Colonic mucosa (tissue), 4 donors: ENCODE results near the gene PTGES2. TPM values are rescaled to one million over a fixed set of nuclear protein-coding genes. Genes with fewer than 3 reads are reported as not detected.

Experiments
- DNase-seq: peaks from one replicate; pipeline ENCODE4 v3.0.0-alpha.2; 2020
- H3K27ac ChIP-seq: fragments of 200-600 bp; one replicate; pipeline ENCODE4 v1.8.0; 2021
- H3K27me3 ChIP-seq: fragments of 200-600 bp; one replicate; pipeline ENCODE4 v1.8.0; 2021
- H3K36me3 ChIP-seq: fragments of 200-600 bp; one replicate; pipeline ENCODE4 v1.8.0; 2021
- H3K4me1 ChIP-seq: fragments of 200-600 bp; one replicate; pipeline ENCODE4 v1.8.0; 2021; ENCODE audit warnings: mild to moderate bottlenecking
- H3K4me3 ChIP-seq: fragments of 200-600 bp; one replicate; pipeline ENCODE4 v1.8.0; 2021
- H3K9ac ChIP-seq, 2 donors: one replicate each; pipeline ENCODE4 v1.7.0; 2013; ENCODE audit warnings: control low read depth in 2 of 2, low read depth in 2 of 2, low read length in 2 of 2
- H3K9me3 ChIP-seq: fragments of 200-600 bp; one replicate; pipeline ENCODE4 v1.8.0; 2021
- CTCF ChIP-seq: fragments of 200-600 bp; IDR thresholded peaks from one replicate; pipeline ENCODE4 v1.8.0; 2022; ENCODE audit warnings: antibody characterized with exemption, mild to moderate bottlenecking
- intact Hi-C: fragments of 100-400 bp; cut with DNase I; formaldehyde crosslinking; loops from one replicate; pipeline ENCODE4 v1.14.1; 2022
- total RNA-seq, 2 donors: library from RNA; stranded (reverse); fragmentation: NEBNext Ultra II Directional in 1 of 2; extraction: Animal tissue kit (Norgen Biotek cat#: 25700) in 1 of 2; gene quantifications; one replicate each; pipeline ENCODE4 v1.2.1, GENCODE V29; 2021
- donor health status: healthy.
- donor health status: DM: no; HTN: no; CAD: no.
- donor health status: DM: no; HTN: no; CAD: no.

Gene PTGES2
- total RNA-seq, 2 donors from 2014 or later, result 93.7 to 142 TPM

- peak; percentile 83 for DNase-seq
- Histone ChIP-seq H3K36me3 (no peaks in the 10 kb centered on the region), H3K27me3 (no peaks in the 10 kb centered on the region), H3K9ac (peak within 1 kb of the TSS; percentile 73 to 83), H3K4me3 (peak within 1 kb of the TSS; percentile 14), H3K4me1 (peaks cover 4% of the 10 kb centered on the region), H3K9me3 (no peaks in the 10 kb centered on the region), H3K27ac (peak within 1 kb of the TSS; percentile 95)
- intact Hi-C loops, result no loop called here
- no peak for TF ChIP-seq CTCF
These were observed 21.6 kb upstream of the PTGES2 start, which contains the start of gene LCN2 for GRCh38 chr9:128149001-128149701. TSS of gene LCN2 (plus strand) at chr9:128149453. CDS start at chr9:128149526, 73 bp downstream.

DNA sequence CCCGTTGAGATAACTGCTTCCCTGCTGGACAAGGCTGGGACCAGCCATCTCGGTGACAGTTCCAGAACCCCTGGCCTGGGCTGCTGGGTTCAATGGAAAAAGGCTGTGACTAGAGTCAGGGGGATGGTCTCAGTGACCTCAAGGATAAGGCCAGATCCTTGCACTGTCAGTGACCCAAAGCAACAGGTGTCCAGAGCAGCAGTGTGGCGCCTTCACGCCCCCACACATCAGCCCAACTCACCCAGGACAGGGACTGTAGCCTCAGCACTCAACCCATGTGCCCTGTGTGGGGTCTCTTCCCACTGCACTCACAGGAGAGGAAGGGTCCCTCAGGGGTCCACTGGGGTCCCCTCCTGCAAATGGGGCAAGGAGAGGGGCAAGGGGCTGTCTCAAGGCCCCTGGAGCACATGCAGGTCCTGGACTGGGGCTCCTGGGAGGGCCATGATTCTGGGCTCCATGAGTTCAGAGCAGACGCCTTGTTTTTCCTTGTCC is 21.0 kb upstream of the PTGES2 start:
- DNase-seq, result no peak
- H3K27ac ChIP-seq, result peak overlapping the region; percentile 95
- intact Hi-C loops, result no loop called here
- H3K9ac ChIP-seq, result peak overlapping the region; percentile 73 to 83
- TF ChIP-seq CTCF, result no peak
- no peaks in the 10 kb centered on the region for H3K36me3 ChIP-seq
- H3K9me3 ChIP-seq, result no peaks in the 10 kb centered on the region
- H3K4me3 ChIP-seq, result no peak overlapping the region
- peaks cover 9% of the 10 kb centered on the region for H3K4me1 ChIP-seq
- no peaks in the 10 kb centered on the region for H3K27me3 ChIP-seq

GRCh38 chr9:128146591-128147120 is 19.1 kb upstream of the PTGES2 start:
- Histone ChIP-seq H3K27me3 (no peaks in the 10 kb centered on the region), H3K4me3 (no peak overlapping the region), H3K27ac (no peak overlapping the region), H3K9ac (no peak overlapping the region), H3K36me3 (no peaks in the 10 kb centered on the region), H3K4me1 (peaks cover 9% of the 10 kb centered on the region), H3K9me3 (no peaks in the 10 kb centered on the region)
- intact Hi-C loops, result no loop called here
- no peak for TF ChIP-seq CTCF
- no peak for DNase-seq

GRCh38 chr9:128145951-128146351 is 18.4 kb upstream of the PTGES2 start:
- no peaks in the 10 kb centered on the region for H3K27me3 ChIP-seq
- no peak overlapping the region for H3K9ac ChIP-seq
- no peaks in the 10 kb centered on the region for H3K9me3 ChIP-seq
- no peak overlapping the region for H3K4me3 ChIP-seq
- TF ChIP-seq CTCF, result no peak
- intact Hi-C loops, result no loop called here
- peaks cover 9% of the 10 kb centered on the region for H3K4me1 ChIP-seq
- no peaks in the 10 kb centered on the region for H3K36me3 ChIP-seq
- H3K27ac ChIP-seq, result no peak overlapping the region
- DNase-seq, result no peak

GRCh38 chr9:128145536-128145935 is 18.0 kb upstream of the PTGES2 start:
- no peak for TF ChIP-seq CTCF
- intact Hi-C loops, result no loop called here
- Histone ChIP-seq H3K4me3 (no peak overlapping the region), H3K36me3 (no peaks in the 10 kb centered on the region), H3K27me3 (no peaks in the 10 kb centered on the region), H3K9ac (no peak overlapping the region), H3K4me1 (peaks cover 9% of the 10 kb centered on the region), H3K9me3 (no peaks in the 10 kb centered on the region), H3K27ac (no peak overlapping the region)
- no peak for DNase-seq
